ENCODE measurements around the gene EXOC3L1. TPM values are rescaled to one million over a fixed set of nuclear protein-coding genes. Genes with fewer than 3 reads are reported as not detected.

EXOC3L1 gene
- total RNA-seq, 6 donors from 2014 or later = 4.6 to 20.8 (median 10.8) TPM

- DNase-seq = no peak
- WGBS, 2 donors = 62 to 67% methylated on average over 1 to 8 of the region's 8 CpGs
- H3K4me1 ChIP-seq = peaks cover 23 to 48% (median 27%) of the 10 kb centered on the region in 4 donors
- no peak for ATAC-seq (ENCODE audit: low FRiP score in 2 of 2)
- H3K9me3 ChIP-seq = no peaks in the 10 kb centered on the region
- TF ChIP-seq, protein P1, sequence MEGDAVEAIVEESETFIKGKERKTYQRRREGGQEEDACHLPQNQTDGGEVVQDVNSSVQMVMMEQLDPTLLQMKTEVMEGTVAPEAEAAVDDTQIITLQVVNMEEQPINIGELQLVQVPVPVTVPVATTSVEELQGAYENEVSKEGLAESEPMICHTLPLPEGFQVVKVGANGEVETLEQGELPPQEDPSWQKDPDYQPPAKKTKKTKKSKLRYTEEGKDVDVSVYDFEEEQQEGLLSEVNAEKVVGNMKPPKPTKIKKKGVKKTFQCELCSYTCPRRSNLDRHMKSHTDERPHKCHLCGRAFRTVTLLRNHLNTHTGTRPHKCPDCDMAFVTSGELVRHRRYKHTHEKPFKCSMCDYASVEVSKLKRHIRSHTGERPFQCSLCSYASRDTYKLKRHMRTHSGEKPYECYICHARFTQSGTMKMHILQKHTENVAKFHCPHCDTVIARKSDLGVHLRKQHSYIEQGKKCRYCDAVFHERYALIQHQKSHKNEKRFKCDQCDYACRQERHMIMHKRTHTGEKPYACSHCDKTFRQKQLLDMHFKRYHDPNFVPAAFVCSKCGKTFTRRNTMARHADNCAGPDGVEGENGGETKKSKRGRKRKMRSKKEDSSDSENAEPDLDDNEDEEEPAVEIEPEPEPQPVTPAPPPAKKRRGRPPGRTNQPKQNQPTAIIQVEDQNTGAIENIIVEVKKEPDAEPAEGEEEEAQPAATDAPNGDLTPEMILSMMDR (IDR thresholded peaks at IDR 0.05) = no peak
- no peak for TF ChIP-seq POLR2A (IDR thresholded peaks at IDR 0.05)
- H3K27me3 ChIP-seq = peaks cover 0 to 4% (median 0%) of the 10 kb centered on the region in 4 donors
- H3K27ac ChIP-seq = peak overlapping the region in 3 of 4 donors; percentile 65 to 86 (median 84)
- H3K36me3 ChIP-seq = peaks cover 7 to 21% (median 19%) of the 10 kb centered on the region in 4 donors
- H3K4me3 ChIP-seq = peak overlapping the region in 2 of 4 donors; percentile 61 to 68
Observed at GRCh38 chr16:67151431-67152097, 38.4 kb downstream of the EXOC3L1 start.

DNA sequence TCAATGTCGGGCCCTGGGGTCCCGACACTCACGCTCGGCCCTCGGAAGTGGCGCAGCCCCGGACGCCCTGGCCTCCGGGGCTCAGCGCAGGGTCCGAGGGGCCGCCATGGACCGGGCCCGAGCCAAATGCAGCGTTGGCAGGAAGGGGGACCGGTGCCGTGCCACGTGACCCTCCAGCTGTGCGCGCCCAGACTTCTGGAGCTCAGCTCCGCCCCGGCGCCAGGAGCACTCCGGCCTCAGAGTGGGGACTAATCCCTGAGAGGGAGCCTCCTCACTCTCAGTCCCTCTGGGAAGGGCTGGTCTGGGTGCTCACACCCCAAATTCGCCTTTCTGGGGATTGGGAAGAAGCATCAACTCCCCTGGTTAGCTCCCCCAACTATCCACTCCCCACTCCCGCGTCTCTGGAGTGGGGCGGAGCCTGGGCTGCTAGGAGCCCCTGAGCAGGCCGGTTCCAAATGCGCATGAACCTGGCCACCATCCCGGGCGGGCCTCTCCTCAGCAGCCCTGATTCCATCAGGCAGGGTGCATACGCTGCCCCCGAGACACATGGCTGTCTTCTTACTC is 39.0 kb downstream of the EXOC3L1 start, which contains the start of gene B3GNT9:
TSS of gene B3GNT9 (minus strand) at position 166 of the 564 bp plus-strand sequence. CDS start 513 bp downstream, outside the sequence.
- 0 to 5% methylated on average over 2 to 20 of the region's 34 CpGs for WGBS, 2 donors
- Histone ChIP-seq H3K4me1 (peaks cover 23 to 42% (median 26%) of the 10 kb centered on the region in 4 donors), H3K4me3 (peak within 1 kb of the TSS; percentile 61 to 68 (median 62)), H3K36me3 (peaks cover 9 to 27% (median 25%) of the 10 kb centered on the region in 4 donors), H3K9me3 (no peaks in the 10 kb centered on the region), H3K27ac (peak within 1 kb of the TSS; percentile 65 to 86 (median 80)), H3K27me3 (peaks cover 0 to 4% (median 0%) of the 10 kb centered on the region in 4 donors)
- TF ChIP-seq, protein P1 (IDR thresholded peaks at IDR 0.05) = no peak
- TF ChIP-seq POLR2A (IDR thresholded peaks at IDR 0.05) = peak in 1 of 4 donors; percentile 40
- no peak for TF ChIP-seq EP300 (IDR thresholded peaks at IDR 0.05)
- peak in 1 of 2 donors; percentile 18 for TF ChIP-seq POLR2AphosphoS5 (IDR thresholded peaks at IDR 0.05)
- DNase-seq = peak; percentile 76 to 93
- peak; percentile 80 to 87 for ATAC-seq (ENCODE audit: low FRiP score in 2 of 2)

DNA sequence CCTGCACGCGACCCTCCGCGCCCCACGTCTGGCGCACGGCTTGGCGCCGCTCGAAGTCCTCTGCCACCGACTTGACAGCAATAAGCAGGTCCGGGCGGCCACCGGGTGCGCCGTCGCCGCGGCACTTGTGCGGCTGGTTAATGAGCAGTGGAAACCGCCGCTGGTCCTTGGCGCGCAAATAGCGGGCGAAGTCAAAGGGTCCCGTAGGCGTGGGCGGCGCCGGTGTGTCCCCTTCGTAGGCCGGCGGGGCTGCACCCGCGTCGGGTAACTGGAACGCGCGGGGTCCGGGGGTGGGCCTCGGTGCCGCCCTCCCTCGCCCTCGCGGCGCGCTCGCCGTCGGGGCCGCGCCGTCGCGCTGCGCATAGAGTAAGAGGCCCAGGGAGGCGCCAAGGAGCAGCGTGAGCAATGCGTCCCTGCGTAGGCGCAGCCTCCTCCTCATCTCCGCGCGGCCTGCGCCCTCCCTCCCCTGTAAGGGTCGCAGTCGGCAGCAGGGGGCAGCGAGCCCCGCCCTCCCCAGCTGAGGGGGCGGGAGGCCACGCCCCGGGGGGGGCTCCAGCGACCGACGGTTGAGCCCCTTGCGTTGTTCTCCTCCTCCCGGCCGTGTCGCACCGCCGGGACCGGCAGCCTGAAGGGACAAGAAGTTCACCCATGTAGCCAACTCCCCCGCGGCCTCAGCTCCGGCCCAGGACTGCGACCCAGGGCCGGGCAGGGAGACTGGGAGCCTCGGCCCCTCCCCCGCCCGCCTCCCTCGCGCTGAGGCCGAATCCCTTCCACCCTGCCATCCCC is 39.7 kb downstream of the EXOC3L1 start:
- Histone ChIP-seq H3K9me3 (no peaks in the 10 kb centered on the region), H3K4me3 (peak overlapping the region; percentile 61 to 68 (median 62)), H3K36me3 (peaks cover 16 to 34% (median 32%) of the 10 kb centered on the region in 4 donors), H3K27ac (peak overlapping the region; percentile 65 to 86 (median 80)), H3K4me1 (peaks cover 16 to 35% (median 21%) of the 10 kb centered on the region in 4 donors), H3K27me3 (peaks cover 0 to 4% (median 0%) of the 10 kb centered on the region in 4 donors)
- TF ChIP-seq, protein P1 (IDR thresholded peaks at IDR 0.05) = peak in 2 of 6 experiments; percentile 8 to 22
- no peak for TF ChIP-seq EP300 (IDR thresholded peaks at IDR 0.05)
- TF ChIP-seq POLR2AphosphoS5 (IDR thresholded peaks at IDR 0.05) = no peak
- no peak for TF ChIP-seq POLR2A (IDR thresholded peaks at IDR 0.05)
- WGBS, 2 donors = 37% methylated on average over 15 of the region's 94 CpGs; no CpG with 5 or more reads in 1 of the 2 donors
- peak; percentile 49 to 85 for ATAC-seq (ENCODE audit: low FRiP score in 2 of 2)
- peak in 1 of 2 donors; percentile 90 for DNase-seq

DNA sequence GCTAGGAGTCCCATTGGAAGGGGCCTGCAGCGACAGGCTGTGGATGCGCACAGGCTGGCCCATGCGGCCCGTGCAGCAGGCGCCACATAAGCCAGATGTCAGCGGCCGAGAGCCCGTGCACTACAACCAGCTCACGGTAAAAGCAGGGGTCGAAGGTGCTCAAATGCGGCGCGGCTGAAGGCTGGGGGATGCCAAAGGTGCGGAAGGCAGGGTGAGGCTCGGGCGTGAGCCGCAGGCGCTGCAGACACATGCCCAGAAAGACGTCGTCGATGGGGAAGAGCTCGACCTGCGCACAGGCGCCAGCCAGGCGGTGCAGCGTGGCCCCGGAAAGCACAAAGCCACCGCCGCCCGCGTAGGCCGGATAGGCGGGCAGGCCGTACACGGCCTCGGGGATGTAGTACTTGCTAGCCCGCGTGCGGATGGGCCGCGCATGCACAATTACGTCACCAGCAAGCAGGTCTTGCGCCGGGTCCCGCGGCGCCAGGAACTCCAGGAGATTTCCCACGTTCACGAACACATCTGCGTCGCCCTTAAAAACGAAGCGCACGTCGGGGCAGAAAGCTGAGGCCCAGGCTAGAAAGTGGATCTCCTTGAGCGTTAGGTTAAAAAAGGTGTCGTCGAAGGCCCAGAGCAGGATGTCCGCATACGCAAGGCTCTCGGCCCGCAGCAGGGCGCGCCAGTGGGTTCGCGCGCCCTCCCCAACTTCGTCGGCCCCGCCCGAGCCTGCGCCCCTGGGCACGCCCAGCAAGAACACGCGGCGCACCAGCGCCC is 40.5 kb downstream of the EXOC3L1 start:
- no peak for TF ChIP-seq POLR2A (IDR thresholded peaks at IDR 0.05)
- TF ChIP-seq POLR2AphosphoS5 (IDR thresholded peaks at IDR 0.05) = no peak
- TF ChIP-seq EP300 (IDR thresholded peaks at IDR 0.05) = no peak
- TF ChIP-seq, protein P1 (IDR thresholded peaks at IDR 0.05) = peak in 1 of 6 experiments; percentile 10
- peaks cover 0 to 4% (median 0%) of the 10 kb centered on the region in 4 donors for H3K27me3 ChIP-seq
- no peak for ATAC-seq (ENCODE audit: low FRiP score in 2 of 2)
- H3K4me3 ChIP-seq = peak overlapping the region in 2 of 4 donors; percentile 61 to 68
- DNase-seq = peak in 1 of 2 donors; percentile 85
- WGBS, 2 donors = 73 to 76% methylated on average over 40 to 73 of the region's 77 CpGs
- H3K36me3 ChIP-seq = peaks cover 21 to 41% (median 39%) of the 10 kb centered on the region in 4 donors
- peak overlapping the region in 2 of 4 donors; percentile 77 to 86 for H3K27ac ChIP-seq
- peaks cover 8 to 28% (median 13%) of the 10 kb centered on the region in 4 donors for H3K4me1 ChIP-seq
- no peaks in the 10 kb centered on the region for H3K9me3 ChIP-seq
